Hypothalamus (tissue), 51 donors: ENCODE data around the gene NDUFV3.
"Not testable (repeated sequence)": the region's sequence is repeated elsewhere in the genome, so short reads cannot be mapped to it uniquely, and the experiment has no call there.

ENCODE experiments used
- DNase-seq, 51 donors: peaks; one replicate each; lab custom pipeline; 2025; lab: John Stamatoyannopoulos, UW

NDUFV3 gene

DNA sequence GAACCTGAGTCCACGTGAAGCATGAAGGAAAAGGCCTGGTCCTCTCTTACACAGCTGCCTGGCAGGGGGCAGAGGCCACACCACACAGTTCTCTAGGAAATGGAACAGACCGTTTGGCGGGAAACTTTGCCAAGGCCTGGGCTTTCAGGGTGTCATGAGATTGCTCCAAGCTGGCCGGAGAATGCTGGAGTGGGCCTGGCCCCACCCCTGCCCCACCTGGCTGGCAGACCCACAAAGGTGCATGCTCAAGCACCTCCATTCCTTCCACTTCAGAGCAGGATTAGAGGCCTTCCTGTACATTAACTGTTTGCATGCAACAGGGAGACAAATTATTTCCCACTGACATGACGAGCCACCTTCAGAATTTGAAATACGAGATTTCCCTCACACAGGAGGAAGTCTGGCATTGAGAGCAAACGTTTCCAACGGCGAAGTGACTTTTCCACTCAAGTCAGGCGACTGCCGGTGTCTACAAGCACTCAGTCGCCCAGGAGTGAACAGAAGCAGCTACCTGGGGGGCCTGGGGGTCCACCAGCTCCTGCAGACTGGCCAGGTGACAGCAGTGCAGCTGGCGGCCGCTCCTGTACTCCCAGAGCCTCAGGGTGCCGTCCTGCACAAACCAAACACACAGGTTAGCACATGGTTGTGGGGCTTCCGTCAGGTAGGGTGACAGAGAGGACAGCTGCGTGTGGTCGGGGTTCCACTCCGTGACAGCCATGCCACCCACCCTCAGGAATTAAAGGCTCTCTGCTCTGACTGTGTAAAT lies 37.8 kb upstream of the NDUFV3 start:
- no peak for DNase-seq

DNA sequence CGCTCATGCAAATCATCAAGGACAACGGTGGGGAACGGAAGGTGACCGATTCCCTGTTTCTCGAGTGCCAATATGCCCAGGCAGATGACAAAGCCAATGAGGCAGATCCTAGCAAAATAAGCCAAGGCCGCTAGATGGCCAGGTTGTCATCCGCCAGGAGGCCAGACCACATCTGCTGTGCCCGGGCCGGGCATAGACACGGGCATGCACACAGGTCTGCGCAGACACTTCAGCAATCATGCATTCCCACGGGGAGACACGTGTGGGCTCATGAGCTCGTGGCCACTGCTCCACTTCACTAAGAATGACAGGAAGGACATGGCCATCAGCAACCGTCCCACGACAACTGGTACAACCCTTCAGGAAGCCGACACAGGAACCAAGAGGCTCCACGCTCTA lies 37.2 kb upstream of the NDUFV3 start:
- no peak for DNase-seq

DNA sequence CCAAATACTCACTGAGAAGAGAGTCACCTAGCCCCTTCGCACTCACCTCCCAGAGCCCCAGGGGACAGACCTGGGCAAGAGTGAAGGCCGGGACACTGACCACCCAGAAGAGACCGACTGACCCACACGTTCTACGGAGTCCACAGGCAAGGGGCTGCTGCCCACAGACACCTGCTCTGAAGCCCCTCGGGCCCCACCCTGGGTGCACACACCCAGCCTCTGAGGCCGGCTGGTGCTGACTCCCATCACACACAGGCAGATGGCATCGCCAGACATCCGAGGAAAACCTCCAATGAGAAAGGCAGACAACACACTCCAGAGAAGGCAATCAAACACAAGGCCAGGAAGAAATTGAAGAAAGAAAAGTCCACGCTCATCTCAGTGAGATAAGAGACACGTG lies 35.9 kb upstream of the NDUFV3 start:
- no peak for DNase-seq

DNA sequence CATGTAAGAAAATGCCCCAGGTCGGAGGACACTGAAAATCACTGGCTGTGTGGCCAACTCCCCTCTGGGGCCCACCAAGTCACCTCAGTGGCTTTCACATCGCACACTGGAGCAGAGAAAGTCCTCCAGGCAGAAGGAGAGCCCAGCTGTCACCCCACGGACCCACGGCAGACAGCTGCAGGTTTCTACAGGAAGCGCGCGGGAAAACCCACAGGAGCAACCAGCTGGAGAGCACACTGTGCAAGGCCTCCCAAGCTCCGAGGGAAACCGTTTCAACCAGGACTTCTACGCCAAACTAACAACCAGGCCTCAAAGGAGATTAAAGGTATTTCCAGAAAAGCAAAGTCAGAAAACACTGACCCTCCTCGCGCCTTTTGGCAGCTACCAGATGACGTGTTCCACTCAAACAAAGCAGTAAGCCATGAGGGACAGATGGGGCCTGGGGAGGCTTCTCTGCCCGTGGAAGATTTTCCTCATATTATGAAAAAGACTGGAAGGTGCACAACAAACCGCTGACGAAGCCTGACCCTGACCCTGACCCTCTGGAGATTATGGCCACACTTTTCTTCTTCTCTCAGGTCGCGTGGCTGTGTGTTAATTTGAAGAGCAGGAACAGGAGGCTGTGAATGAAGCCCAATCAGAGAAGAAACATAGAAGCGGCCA lies 34.8 kb upstream of the NDUFV3 start:
- DNase-seq: no peak

DNA sequence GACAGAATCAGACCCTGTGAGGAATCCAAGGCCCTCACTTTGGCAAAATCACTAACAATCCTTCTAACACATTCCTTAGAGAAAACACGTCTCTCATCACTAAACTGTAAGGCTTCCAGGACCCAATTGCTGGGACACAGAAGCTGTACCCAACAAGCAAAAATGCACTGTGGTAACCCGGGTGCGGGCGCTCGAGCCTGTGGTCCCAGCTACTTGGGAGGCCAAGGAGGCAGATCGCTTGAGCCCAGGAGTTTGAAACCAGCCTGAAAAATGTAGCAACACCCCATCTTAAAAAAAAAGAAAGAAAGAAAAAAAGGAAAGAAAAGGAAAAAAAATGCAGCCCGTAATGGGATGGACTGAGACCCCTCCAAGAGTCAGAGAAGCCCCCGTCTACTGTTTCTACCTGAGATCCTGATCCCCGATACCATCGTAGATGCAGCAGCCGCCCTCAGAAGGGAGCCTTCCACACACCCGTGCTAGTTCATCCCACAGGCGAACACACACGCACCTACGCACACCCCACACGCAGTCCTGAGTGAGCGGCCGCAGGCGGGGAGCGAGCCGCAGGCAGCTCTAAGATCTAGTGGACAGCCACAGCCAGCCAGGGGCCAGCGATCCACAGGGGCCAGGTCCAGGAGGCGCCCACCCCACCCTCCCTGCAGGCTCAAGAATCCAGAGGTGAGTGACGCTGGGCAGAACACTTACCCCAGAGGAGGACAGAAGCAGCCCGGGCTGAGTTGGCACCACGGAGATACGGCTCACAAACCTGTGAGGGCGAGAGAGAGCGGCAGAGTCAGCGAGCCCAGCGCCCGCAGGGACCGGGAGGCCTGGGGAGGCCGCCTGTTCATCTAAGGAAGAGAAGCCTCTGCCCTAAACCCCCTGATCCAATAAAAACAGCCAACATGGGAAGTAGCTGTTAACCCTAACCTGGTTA lies 33.9 kb upstream of the NDUFV3 start:
- no peak for DNase-seq

DNA sequence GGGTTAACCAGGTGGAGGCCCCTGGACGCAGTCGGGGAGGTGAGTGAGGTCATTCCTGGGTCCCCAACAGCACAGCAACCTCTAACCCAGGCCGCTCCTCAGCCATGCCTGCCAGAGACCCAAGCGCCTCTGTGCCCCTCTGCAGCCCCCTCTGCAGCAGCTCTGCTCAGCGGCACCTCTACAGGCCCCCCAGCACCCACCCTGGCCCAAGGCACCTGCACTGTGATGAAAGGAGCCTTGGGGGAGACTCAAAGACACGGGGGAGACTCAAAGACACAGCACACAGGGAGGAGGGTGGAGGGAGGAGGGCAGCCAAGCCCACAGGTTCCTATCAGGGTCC lies 33.2 kb upstream of the NDUFV3 start:
- no peak for DNase-seq

DNA sequence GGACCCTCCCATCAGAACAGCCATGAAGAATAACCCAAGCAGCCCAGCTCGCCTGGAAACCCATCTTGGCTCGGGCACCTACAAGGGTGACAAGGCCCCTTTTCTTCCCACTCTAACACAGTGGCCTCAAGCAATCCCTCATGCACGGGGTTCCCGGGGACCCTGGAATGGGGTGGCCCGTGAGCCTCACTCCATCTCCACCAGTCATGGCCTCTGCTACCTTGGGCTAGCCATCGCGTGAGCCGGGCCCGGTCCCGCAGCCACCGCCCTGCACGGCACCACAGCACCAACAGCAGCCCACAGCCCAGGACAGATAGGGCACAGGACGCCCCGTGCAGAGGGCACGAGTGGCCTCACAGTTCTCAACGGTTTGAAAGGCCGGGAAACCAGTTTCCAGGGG lies 32.8 kb upstream of the NDUFV3 start:
- DNase-seq: no peak

DNA sequence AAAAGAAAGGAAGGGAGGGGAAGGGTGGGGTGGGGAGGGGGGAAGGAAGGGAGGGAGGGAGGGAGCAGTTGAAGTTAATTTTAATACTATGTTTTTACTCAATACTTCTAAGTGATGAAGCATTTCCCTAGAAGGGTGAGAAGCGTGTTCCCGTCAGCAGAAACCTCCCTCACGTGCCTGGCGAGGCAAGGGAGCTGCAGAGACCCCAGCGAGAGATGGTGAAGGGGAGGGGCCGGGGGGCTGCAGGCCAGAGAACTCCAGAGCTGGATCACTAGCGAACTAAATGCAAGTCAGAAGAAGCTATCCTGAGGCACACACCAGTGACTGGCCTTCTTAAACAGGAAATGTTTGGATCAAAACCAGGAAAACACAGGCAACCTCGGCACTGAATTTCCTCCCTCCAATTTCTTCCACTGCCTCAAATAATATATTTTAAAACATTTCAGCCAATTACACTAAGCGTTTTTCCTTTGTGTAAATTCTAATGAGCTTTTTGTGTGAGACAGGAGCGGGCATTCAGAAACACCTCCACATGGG lies 31.7 kb upstream of the NDUFV3 start:
- DNase-seq: no peak

DNA sequence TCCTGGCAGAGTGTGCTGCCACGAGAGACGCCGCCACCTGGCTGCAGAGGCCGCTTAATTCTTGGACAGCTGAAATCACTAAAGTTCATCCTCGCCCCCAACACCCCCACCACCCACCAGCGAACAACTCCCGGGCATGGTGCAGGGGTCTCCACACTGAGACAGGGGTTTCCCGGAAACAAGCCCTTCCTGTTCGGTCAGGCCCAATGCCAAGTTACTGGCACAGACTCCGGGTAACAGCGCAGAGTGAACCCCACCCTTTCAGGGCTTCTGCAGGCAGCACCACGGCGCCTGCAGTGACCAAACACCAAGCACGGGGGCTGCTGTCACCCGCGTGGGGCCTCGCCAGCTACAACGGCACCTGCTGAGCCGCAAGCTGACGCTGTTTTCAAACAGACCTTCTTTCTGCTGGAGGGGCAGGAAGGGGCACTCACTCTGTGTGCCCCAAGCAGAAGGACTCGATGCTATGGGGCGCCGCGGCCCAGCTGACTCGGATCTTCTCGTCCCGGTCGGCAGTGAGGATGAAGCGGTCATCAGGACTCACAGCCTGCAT lies 31.2 kb upstream of the NDUFV3 start:
- peak in 9 of 51 donors; percentile 5 to 35 (median 18) for DNase-seq

DNA sequence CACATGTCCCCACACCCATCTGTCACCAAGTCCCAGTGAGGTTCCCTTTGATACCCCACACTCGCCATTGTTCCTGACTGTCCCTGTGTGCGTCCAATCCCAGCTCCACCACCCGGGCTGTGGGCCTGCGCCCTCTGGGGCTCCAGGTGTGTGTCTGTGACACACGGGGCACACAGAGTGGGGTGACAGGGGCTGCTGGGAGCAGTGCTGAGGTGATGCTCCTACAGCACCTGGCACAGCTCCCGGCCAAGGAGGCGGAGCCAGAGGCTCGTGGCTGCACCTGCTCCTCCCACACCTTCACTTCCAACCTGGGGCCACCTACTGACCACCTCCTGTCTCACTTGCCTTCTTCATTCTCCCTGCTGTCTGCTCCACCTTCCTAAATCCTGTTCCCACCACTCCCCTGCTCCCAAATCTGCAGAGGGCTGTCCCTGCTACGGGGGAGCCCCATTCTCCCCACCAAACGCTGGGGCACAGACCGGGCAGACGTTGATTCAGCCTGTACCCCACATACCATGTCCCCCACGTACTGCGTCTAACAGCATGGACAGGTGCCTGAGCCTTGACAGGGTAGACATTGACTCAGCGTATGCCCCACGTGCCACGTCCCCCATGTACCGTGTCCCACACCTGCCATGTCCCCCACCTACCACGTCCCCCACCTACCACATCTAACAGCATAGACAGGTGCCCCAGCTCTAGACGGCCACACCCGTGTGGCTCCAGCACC lies 30.2 kb upstream of the NDUFV3 start:
- DNase-seq: no peak

DNA sequence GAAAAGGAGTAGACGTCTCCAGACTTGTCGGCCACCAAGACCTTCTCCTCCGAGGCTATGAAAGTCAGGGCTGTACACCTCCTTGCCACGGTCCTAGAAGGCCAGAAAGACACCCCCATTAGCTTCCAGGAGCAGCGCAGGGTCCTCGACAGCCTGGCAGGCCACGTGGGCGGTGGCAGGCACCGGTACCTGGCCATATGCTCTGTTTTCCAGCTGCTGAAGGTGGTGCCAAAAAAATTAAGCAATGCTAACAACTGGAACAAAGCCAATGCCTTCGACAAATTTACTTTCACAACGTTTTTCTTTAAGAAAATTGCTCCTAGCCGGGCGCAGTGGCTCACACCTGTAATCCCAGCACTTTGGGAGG lies 29.6 kb upstream of the NDUFV3 start:
- DNase-seq: no peak

DNA sequence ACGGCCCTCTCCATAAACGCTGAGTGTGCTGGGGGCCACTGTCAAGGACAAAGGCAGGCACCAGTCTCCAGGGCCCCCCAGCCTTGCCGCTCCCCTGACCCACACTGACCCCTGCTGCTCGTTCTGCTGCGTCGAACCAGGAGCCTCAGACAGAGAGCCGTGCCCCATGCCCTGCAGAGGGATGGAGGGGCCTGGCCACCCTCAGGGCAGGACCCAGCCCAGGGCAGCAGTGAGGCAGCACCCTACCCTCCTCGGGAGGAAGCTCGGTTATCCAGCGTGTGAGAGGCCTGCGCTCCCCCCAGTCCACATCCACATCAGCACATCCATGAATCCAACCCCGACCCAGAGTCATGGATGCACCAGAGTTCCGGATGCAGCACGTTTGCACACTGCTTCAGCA lies 28.8 kb upstream of the NDUFV3 start:
- DNase-seq: no peak

DNA sequence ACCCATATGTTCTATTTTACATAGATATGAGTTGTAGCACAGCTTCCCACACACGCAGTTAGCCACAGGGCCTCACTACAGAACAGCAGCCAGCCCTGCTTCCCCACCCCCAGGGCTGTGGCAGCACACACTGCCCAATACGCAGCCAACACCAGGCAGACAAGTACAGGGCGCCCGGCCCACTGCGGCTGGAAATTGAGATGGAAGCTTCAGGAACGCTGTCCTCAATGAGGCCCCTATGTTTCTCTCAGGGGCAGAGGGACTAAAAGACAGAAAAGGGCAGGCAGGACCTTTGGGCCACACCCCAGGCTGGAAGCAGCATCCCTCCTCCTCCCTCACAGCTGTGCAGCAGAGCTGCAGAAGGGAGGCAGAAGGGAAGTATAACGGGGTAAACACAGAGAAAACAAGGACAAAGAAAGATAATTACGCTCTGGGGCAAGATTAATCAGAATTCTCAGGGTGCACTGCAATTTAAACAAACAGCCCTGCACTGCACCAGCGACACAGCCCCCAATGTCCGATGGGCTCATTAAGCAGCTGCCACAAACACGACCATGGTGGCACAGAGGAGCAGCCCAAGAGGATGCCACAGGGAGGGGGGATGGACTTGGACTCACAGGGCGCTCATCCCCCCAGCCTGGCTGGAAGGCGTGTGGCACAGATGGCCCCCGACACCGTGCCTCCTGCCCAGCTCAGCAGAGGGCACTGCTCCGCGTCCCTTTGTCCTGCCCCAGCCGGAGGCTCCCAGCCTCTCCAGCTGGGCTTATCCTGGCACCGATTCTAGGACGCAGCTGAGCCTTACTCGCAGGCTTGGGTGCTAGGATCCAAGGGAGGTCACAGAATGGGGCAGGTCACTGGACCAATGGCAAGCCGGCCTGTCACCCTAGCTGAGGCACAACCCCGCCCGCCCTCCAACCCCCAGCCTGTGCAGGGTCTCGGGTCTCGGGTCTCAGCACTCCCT lies 28.0 kb upstream of the NDUFV3 start:
- peak in 26 of 51 donors; percentile 2 to 72 (median 38) for DNase-seq

DNA sequence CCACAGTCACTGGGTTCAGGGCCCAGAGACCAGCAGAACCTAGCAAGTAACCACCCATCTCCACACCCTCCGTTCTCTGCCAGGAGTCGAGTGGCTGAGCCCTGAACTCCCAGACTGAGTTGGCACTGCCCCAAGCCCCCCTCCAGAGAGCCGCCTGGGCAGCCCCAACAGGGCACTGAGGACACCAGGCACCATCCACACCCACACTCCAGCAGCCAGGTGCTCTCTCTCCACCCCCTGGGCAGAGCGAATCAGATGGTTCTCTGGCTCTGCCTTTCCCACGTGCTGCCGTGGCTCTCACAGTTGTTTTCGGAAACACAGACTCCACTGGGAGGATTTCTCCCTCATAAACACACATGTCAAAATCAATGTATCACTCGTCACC lies 27.3 kb upstream of the NDUFV3 start:
- DNase-seq: peak in 17 of 51 donors; percentile 15 to 72 (median 42)

DNA sequence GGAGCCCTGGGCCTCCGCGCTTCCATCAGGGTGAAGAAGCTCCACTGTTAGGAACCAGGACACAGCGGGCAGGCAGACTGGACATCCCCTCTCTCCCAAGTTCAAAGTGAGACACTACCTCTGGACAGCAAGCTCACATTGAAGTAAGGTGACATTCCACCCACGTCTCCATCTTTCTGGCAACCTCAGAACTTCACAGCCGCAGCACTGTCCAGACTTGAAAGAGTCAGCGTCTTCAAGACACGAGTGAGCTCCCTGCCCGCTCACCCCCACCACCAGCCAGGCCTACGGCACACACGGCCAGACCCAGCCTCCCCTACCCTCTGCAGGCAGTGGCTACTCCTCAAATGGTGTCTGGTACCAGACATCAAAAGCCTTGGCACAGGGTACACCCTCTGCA lies 24.9 kb upstream of the NDUFV3 start:
- DNase-seq: no peak

DNA sequence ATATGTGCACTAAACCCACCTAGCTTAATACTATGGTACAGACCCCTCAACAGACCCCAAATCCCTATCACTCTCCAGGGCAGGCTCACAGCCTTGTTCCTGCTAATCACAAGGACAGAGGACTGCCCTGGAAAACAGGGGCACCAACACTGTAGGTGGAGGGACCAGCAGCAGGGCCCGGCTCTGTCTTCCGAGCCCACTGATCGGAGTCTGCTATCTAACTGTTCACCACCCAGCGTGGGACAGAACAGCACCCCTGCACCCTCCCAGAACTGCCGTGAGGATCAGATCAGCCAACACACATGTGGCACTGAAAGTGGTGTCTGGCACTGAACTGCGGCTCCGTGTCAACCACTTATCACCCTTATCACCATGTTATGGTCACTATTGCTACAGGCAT lies 20.0 kb upstream of the NDUFV3 start:
- no peak for DNase-seq

DNA sequence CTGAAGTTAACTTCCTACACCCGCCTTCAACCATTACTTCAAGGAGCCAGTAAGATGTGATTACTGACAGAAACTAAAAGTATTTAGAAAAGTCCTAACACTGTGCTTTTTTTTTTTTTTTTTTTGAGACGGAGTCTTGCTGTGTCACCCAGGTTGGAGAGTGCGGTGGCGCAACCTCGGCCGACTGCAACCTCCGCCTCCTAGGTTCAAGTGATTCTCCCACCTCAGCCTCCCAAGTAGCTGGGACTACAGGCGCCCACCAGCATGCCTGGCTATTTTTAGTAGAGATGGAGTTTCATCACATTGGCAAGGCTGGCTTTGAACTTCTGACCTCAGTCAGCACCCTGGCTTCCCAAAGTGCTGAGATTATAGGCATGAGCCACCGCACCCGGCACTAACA lies 17.3 kb upstream of the NDUFV3 start:
- not testable (repeated sequence) for DNase-seq

DNA sequence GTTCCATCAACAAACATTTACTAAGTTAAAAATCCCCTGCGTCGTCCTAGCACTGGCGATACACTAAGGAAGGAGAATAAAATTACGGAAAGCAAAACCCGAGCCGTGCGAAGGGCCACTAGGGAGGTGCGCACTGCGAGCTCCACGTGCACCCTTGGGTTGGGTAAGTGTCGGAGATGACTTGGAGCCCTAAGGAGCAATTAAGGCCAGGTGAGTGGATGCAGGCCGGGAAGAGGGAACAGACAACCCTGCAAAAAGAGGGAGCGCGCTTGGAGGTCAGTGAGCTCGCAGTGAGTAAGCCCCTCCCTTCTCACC lies 14.5 kb upstream of the NDUFV3 start:
- DNase-seq: no peak
